Body of pancreas (tissue), 4 donors: ENCODE data around the gene GTF2H3. TPM values are rescaled to one million over a fixed set of nuclear protein-coding genes. Genes with fewer than 3 reads are reported as not detected.

Experiments
- ATAC-seq: fragments of 150-250 bp; one replicate; pipeline ENCODE4 v1.9.1; 2016
- DNase-seq, 4 donors: peaks; one replicate each; pipeline ENCODE4 v3.0.0-alpha.2; 2019
- H3K27ac ChIP-seq, 4 donors: fragments of 200-600 bp; sonication (generic); 1 replicate in 3 of 4; 2 replicates in 1 of 4; pipeline versions ENCODE4 v1.5.1 to v1.6.1; 2016 to 2019; ENCODE audit warnings: mild to moderate bottlenecking in 1 of 4, mixed read lengths in 1 of 4, moderate library complexity in 1 of 4
- H3K27me3 ChIP-seq, 2 donors: fragments of 200-600 bp; sonication (generic); one replicate each; pipeline ENCODE4 v1.6.0; 2016; ENCODE audit warnings: mild to moderate bottlenecking in 1 of 2
- H3K36me3 ChIP-seq, 2 donors: fragments of 200-600 bp; sonication (generic); replicated peaks in 1 of 2; 2 replicates each; pipeline ENCODE4 v1.5.1; 2016; ENCODE audit warnings: low read depth in 2 of 2; ENCODE audit not compliant: insufficient read depth in 1 of 2
- H3K4me1 ChIP-seq: fragments of 200-600 bp; sonication (generic); one replicate; pipeline ENCODE4 v1.6.0; 2016
- H3K4me3 ChIP-seq, 2 donors: fragments of 200-600 bp; sonication (generic); 1 replicate in 1 of 2; 2 replicates in 1 of 2; pipeline ENCODE4 v1.5.1; 2016 to 2019
- H3K9me3 ChIP-seq, 3 donors: fragments of 200-600 bp; sonication (generic); 1 replicate in 2 of 3; 2 replicates in 1 of 3; pipeline ENCODE4 v1.5.1; 2016
- POLR2A ChIP-seq, 3 donors: fragments of 450-650 bp; IDR thresholded peaks; one replicate each; pipeline ENCODE4 v1.6.1; 2016; ENCODE audit warnings: antibody characterized with exemption in 3 of 3, mild to moderate bottlenecking in 2 of 3
- WGBS, 2 donors: methylation state at CpG; one replicate each; pipeline ENCODE4 v1.1.5; 2017; 5-methylcytosine and 5-hydroxymethylcytosine counted together
- intact Hi-C: fragments of 100-400 bp; cut with DNase I; formaldehyde crosslinking; loops from one replicate; pipeline ENCODE4 v1.15.1; 2023
- small RNA-seq: library from RNA; depleted of rRNA; stranded (forward); fragments of <200 nt; gene quantifications from one replicate; pipeline ENCODE3, GENCODE V24; 2016
- total RNA-seq, 2 donors: library from RNA; depleted of rRNA; stranded (reverse); fragments of >200 nt; gene quantifications; one replicate each; pipeline ENCODE4 v1.1.0, GENCODE V29; 2016
- TF ChIP-seq, protein P1 (sequence below), 7 experiments: fragments of 450-650 bp in 4 of 7; fragments of 200-600 bp in 3 of 7; sonication (generic) in 3 of 7; IDR thresholded peaks; one replicate each; pipeline ENCODE4 v1.5.1; 2016 to 2019; ENCODE audit warnings: antibody characterized with exemption in 7 of 7

The GTF2H3 gene
- total RNA-seq, 2 donors from 2014 or later, result 8.6 to 16.2 TPM

DNA sequence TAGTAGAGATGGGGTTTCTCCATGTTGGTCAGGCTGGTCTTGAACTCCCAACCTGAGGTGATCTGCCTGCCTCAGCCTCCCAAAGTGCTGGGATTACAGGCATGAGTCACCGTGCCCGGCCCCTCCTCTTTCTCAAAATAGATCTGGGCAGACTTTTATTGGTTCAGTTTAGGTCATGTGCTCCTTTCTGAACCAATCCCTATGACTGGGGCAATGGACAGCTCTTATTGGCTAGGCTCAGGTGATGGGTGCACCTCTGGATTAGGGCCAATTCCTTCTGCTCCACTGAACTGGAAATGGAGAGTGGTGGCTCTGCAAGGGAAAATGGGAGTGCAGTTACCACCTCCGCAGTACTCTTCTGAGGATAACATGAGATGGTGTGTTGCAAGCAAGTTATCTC lies 72.3 kb downstream of the GTF2H3 start:
- H3K4me3 ChIP-seq, result no peak overlapping the region
- no peaks in the 10 kb centered on the region for H3K9me3 ChIP-seq
- no peak overlapping the region for H3K27ac ChIP-seq
- intact Hi-C loops, result no loop called here
- H3K27me3 ChIP-seq, result no peaks in the 10 kb centered on the region
- WGBS, 2 donors, result 93 to 100% methylated on average over 1 to 3 of the region's 3 CpGs
- TF ChIP-seq, protein P1, sequence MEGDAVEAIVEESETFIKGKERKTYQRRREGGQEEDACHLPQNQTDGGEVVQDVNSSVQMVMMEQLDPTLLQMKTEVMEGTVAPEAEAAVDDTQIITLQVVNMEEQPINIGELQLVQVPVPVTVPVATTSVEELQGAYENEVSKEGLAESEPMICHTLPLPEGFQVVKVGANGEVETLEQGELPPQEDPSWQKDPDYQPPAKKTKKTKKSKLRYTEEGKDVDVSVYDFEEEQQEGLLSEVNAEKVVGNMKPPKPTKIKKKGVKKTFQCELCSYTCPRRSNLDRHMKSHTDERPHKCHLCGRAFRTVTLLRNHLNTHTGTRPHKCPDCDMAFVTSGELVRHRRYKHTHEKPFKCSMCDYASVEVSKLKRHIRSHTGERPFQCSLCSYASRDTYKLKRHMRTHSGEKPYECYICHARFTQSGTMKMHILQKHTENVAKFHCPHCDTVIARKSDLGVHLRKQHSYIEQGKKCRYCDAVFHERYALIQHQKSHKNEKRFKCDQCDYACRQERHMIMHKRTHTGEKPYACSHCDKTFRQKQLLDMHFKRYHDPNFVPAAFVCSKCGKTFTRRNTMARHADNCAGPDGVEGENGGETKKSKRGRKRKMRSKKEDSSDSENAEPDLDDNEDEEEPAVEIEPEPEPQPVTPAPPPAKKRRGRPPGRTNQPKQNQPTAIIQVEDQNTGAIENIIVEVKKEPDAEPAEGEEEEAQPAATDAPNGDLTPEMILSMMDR (IDR thresholded peaks at IDR 0.05), result no peak
- no peak for TF ChIP-seq POLR2A (IDR thresholded peaks at IDR 0.05)
- H3K36me3 ChIP-seq, result peaks cover 0 to 4% of the 10 kb centered on the region in 2 donors
- H3K4me1 ChIP-seq, result no peaks in the 10 kb centered on the region
- DNase-seq, result no peak
- ATAC-seq, result no peak

- TF ChIP-seq POLR2A (IDR thresholded peaks at IDR 0.05), result no peak
- TF ChIP-seq, protein P1 (IDR thresholded peaks at IDR 0.05), result no peak
- Histone ChIP-seq H3K27ac (no peak overlapping the region), H3K9me3 (no peaks in the 10 kb centered on the region), H3K27me3 (no peaks in the 10 kb centered on the region), H3K4me3 (no peak overlapping the region), H3K4me1 (peaks cover 5% of the 10 kb centered on the region), H3K36me3 (peaks cover 0 to 4% of the 10 kb centered on the region in 2 donors)
- WGBS, 2 donors, result 87 to 90% methylated on average over 4 of the region's 4 CpGs
- DNase-seq (no peak), ATAC-seq (no peak)
- intact Hi-C loops, result no loop called here
These were observed 73.8 kb downstream of the GTF2H3 start for GRCh38 chr12:123707466-123707865.

Small RNA genes lying within 50 kb of the gene (small RNA-seq; reads per million reads assigned to genes)
- gene SNORA9B, result not detected

Other genes with a start within 250 kb of the GTF2H3 start
- 10 to 100 TPM; 28.0 to 33.3 TPM for gene KMT5A, start 249.7 kb upstream of the GTF2H3 start, total RNA-seq
- gene RILPL2, start 197.1 kb upstream of the GTF2H3 start, total RNA-seq, result 1 to 10 TPM; 2.6 TPM
- 10 to 100 TPM; 12.9 to 16.9 TPM for gene SNRNP35, start 175.7 kb upstream of the GTF2H3 start, total RNA-seq
- gene RILPL1, start 100.1 kb upstream of the GTF2H3 start, total RNA-seq, result 1 to 10 TPM; 4.3 to 4.9 TPM
- gene TMED2, start 49.3 kb upstream of the GTF2H3 start, total RNA-seq, result 100 to 1,000 TPM in 1 of 2 donors, 10 to 100 TPM in 1; 89.7 to 127 TPM
- gene DDX55, start 31.7 kb upstream of the GTF2H3 start, total RNA-seq, result 10 to 100 TPM; 16.1 to 30.3 TPM
- gene EIF2B1, start 143 bp upstream of the GTF2H3 start, total RNA-seq, result 100 to 1,000 TPM in 1 of 2 donors, 10 to 100 TPM in 1; 58.9 to 182 TPM
- gene TCTN2, start 37.3 kb downstream of the GTF2H3 start, total RNA-seq, result 1 to 10 TPM; 5.3 to 9.9 TPM
- 10 to 100 TPM in 1 of 2 donors, 1 to 10 TPM in 1; 6.6 to 15.8 TPM for gene ATP6V0A2, start 78.5 kb downstream of the GTF2H3 start, total RNA-seq
- under 1 TPM in 1 of 2 donors, not detected in 1; 0.26 TPM for gene DNAH10, start 128.5 kb downstream of the GTF2H3 start, total RNA-seq